OCI-LY7 (cell line): ENCODE measurements around the gene ZNF79.

Experiments used
- CTCF ChIP-seq: fragments of 200-600 bp; sonication (generic); conservative IDR thresholded peaks from 2 replicates; pipeline ENCODE4 v1.5.1; 2014; ENCODE audit warnings: mild to moderate bottlenecking, antibody characterized with exemption, low read length, moderate library complexity, mixed read lengths
- EZH2phosphoT487 ChIP-seq: fragments of 200-600 bp; sonication (generic); IDR thresholded peaks from 2 replicates; pipeline ENCODE4 v1.6.1; 2018; ENCODE audit warnings: low read depth, borderline replicate concordance, mild to moderate bottlenecking, mixed run types, antibody characterized with exemption, low read length, moderate library complexity, mixed read lengths

GRCh38 chr9:127422787-127423186 lies 1.4 kb upstream of the ZNF79 start:
- no peak for TF ChIP-seq CTCF
- no peak for TF ChIP-seq EZH2phosphoT487
